Neural crest cell (in vitro differentiated cells): Measurements from ENCODE around the gene LMNA. TPM values are rescaled to one million over a fixed set of nuclear protein-coding genes. Genes with fewer than 3 reads are reported as not detected.
A peak's percentile ranks its signal among the peaks of the same experiment; 100 is the strongest.

Experiments
- DNase-seq: peaks from one replicate; pipeline ENCODE4 v3.0.0; 2021; ENCODE audit warnings: low read depth, mixed read lengths, low spot score
- H3K27ac Mint-ChIP-seq: one replicate; pipeline ENCODE4 v1.8.0; 2021; ENCODE audit warnings: mild to moderate bottlenecking, mixed read lengths; ENCODE audit not compliant: unreplicated experiment
- H3K27me3 Mint-ChIP-seq: 2 replicates; pipeline ENCODE4 v1.8.0; 2021; ENCODE audit warnings: low read depth, mild to moderate bottlenecking, mixed read lengths
- H3K36me3 Mint-ChIP-seq: 2 replicates; pipeline ENCODE4 v1.8.0; 2021; ENCODE audit warnings: low read depth, mild to moderate bottlenecking, mixed read lengths
- H3K4me1 Mint-ChIP-seq: 2 replicates; pipeline ENCODE4 v1.8.0; 2021; ENCODE audit warnings: mixed read lengths
- H3K4me3 Mint-ChIP-seq: one replicate; pipeline ENCODE4 v1.8.0; 2021; ENCODE audit warnings: mild to moderate bottlenecking, mixed read lengths
- H3K9me3 Mint-ChIP-seq: 2 replicates; pipeline ENCODE4 v1.8.0; 2021; ENCODE audit warnings: mixed read lengths
- long read RNA-seq: library from polyadenylated mRNA; unstranded; transcript quantifications from one replicate; pipeline ENCODE4 v2.0.0, GENCODE V29; 2020
- total RNA-seq: library from RNA; stranded (reverse); gene quantifications from 2 replicates; pipeline ENCODE4 v1.2.1, GENCODE V29; 2021
- TF ChIP-seq, protein P1 (sequence below): fragments of 200-600 bp; sonication (generic); conservative IDR thresholded peaks from 2 replicates; pipeline ENCODE4 v1.5.0; 2021; ENCODE audit warnings: antibody characterized with exemption, mild to moderate bottlenecking

LMNA gene
- total RNA-seq = 51.0 and 51.7 TPM in 2 replicates
- long read RNA-seq, partial matches to known transcripts = 6 of 11 reads
- long read RNA-seq, other reads (novel, unspliced or antisense) = 2 of 11 reads

DNA sequence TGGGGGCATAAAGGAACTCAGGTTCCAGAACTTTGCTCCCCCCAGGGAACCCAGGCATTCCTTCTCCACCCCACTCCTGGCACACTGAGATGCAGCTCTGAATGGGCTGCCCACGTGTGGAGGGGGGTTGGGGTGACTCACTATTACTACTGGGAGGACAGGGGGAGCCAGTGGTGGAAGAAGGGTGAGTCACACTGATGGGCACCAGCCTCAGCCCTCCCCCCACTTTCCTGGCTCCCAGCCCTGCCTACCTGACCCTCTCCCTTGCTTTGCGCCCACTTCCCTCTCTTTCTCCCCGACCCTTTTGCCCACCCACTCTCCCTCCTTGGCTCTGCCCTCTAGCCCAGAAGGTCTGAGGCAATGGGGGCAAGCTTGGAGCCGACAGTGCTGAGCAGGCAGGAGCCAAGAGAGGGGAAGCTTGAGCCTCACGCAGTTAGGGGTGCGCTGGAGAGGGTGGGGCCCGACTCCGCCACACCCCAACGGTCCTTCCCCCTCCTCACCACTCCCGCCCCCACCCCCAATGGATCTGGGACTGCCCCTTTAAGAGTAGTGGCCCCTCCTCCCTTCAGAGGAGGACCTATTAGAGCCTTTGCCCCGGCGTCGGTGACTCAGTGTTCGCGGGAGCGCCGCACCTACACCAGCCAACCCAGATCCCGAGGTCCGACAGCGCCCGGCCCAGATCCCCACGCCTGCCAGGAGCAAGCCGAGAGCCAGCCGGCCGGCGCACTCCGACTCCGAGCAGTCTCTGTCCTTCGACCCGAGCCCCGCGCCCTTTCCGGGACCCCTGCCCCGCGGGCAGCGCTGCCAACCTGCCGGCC, at the start of gene LMNA:
LMNA (plus strand) TSS at position 611 of the 818 bp plus-strand sequence. CDS start 208 bp downstream, outside the sequence.
- Mint-ChIP-seq H3K4me1 (peaks cover 52% of the 10 kb centered on the region), H3K27ac (peak within 1 kb of the TSS; percentile 50), H3K4me3 (peak within 1 kb of the TSS; percentile 92), H3K9me3 (no peaks in the 10 kb centered on the region), H3K36me3 (no peaks in the 10 kb centered on the region), H3K27me3 (peaks cover 17% of the 10 kb centered on the region)
- DNase-seq = no peak
- TF ChIP-seq, protein P1, sequence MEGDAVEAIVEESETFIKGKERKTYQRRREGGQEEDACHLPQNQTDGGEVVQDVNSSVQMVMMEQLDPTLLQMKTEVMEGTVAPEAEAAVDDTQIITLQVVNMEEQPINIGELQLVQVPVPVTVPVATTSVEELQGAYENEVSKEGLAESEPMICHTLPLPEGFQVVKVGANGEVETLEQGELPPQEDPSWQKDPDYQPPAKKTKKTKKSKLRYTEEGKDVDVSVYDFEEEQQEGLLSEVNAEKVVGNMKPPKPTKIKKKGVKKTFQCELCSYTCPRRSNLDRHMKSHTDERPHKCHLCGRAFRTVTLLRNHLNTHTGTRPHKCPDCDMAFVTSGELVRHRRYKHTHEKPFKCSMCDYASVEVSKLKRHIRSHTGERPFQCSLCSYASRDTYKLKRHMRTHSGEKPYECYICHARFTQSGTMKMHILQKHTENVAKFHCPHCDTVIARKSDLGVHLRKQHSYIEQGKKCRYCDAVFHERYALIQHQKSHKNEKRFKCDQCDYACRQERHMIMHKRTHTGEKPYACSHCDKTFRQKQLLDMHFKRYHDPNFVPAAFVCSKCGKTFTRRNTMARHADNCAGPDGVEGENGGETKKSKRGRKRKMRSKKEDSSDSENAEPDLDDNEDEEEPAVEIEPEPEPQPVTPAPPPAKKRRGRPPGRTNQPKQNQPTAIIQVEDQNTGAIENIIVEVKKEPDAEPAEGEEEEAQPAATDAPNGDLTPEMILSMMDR = no peak

- H3K4me1 Mint-ChIP-seq = peaks cover 31% of the 10 kb centered on the region
- H3K27me3 Mint-ChIP-seq = peaks cover 6% of the 10 kb centered on the region
- H3K27ac Mint-ChIP-seq = no peak overlapping the region
- DNase-seq = no peak
- TF ChIP-seq, protein P1 = no peak
- H3K36me3 Mint-ChIP-seq = no peaks in the 10 kb centered on the region
- H3K9me3 Mint-ChIP-seq = no peaks in the 10 kb centered on the region
- H3K4me3 Mint-ChIP-seq = peak overlapping the region; percentile 47
Observed at GRCh38 chr1:156065212-156065611, 49.3 kb upstream of the LMNA start.

DNA sequence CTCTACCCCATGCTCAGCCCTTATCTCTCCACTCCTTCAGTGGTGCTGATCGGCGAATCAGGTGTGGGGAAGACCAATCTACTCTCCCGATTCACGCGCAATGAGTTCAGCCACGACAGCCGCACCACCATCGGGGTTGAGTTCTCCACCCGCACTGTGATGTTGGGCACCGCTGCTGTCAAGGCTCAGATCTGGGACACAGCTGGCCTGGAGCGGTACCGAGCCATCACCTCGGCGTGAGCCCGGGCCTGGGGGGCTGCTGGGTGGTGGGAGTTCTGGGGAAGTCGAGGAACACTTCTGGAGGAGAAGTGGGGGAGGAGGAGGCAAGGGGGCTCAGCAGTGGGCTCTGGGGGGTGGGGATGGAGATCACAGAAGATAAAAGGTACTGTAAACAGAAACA, 48.6 kb upstream of the LMNA start:
- Mint-ChIP-seq H3K27me3 (peaks cover 9% of the 10 kb centered on the region), H3K27ac (peak overlapping the region; percentile 39), H3K4me3 (peak overlapping the region; percentile 76), H3K36me3 (no peaks in the 10 kb centered on the region), H3K9me3 (no peaks in the 10 kb centered on the region), H3K4me1 (peaks cover 35% of the 10 kb centered on the region)
- DNase-seq = no peak
- TF ChIP-seq, protein P1 = no peak

DNA sequence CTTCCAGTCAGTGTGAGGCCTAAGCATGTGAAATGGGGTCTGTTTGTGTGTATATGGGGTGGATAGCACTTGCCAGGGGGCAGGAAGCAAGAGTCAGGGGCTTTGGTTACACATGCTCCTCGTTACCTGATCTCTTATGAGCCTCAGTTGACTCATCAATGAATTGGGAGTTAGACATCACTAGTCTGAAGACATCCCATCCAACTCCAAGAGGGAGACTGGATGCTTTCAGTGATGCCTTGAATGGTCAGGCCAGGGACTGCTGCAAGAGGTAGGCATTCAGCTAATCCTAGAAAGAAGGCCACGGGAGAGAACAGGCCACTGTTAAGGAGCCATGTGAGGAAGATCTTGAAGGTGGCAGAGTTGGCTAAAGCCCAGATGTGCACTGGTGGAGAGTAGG, 47.2 kb upstream of the LMNA start:
- Mint-ChIP-seq H3K27ac (no peak overlapping the region), H3K4me1 (peaks cover 33% of the 10 kb centered on the region), H3K4me3 (peak overlapping the region; percentile 1), H3K27me3 (peaks cover 14% of the 10 kb centered on the region), H3K9me3 (no peaks in the 10 kb centered on the region), H3K36me3 (no peaks in the 10 kb centered on the region)
- no peak for DNase-seq
- TF ChIP-seq, protein P1 = no peak

DNA sequence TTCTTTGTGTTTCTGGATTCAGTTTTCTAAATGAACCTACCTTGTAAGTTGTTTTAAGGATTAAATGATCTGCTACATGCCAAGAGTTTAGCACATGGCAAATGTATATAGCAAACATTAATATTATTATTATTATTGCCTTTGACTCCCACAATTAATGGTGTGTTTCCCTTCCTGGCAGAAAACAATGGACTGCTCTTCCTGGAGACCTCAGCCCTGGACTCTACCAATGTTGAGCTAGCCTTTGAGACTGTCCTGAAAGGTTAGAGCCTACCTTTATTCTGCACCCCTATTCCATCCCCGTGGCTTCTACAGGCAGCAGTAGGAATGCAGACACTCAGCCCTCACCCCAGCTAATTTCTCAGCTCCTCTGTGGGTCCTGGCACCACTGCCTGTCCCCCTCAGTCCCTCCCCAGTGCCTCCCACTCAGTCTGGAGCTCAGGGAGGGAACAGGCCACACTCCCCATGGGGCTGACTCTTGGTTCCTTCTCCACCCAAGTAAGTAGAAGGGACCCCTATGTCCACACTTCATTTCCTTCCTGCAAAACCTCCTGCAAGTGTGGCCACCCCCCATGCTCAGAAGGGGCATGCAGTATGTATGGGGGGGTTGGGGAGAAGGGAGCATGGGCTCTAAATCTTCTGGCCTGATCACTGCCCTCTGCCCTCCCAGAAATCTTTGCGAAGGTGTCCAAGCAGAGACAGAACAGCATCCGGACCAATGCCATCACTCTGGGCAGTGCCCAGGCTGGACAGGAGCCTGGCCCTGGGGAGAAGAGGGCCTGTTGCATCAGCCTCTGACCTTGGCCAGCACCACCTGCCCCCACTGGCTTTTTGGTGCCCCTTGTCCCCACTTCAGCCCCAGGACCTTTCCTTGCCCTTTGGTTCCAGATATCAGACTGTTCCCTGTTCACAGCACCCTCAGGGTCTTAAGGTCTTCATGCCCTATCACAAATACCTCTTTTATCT, 44.7 kb upstream of the LMNA start:
- H3K4me1 Mint-ChIP-seq = peaks cover 56% of the 10 kb centered on the region
- peak overlapping the region; percentile 70 for H3K4me3 Mint-ChIP-seq
- peaks cover 14% of the 10 kb centered on the region for H3K27me3 Mint-ChIP-seq
- H3K36me3 Mint-ChIP-seq = peaks cover 4% of the 10 kb centered on the region
- H3K9me3 Mint-ChIP-seq = no peaks in the 10 kb centered on the region
- no peak for DNase-seq
- H3K27ac Mint-ChIP-seq = peak overlapping the region; percentile 76
- TF ChIP-seq, protein P1 = no peak
